NCI-H1930 (cell line): ENCODE measurements around the gene STARD7.
"Not testable (repeated sequence)": the region's sequence is repeated elsewhere in the genome, so short reads cannot be mapped to it uniquely, and the experiment has no call there.

Experiments used
- DNase-seq, 2 experiments: peaks; one replicate each; lab custom pipeline; 2025; lab: John Stamatoyannopoulos, UW

STARD7 gene

DNA sequence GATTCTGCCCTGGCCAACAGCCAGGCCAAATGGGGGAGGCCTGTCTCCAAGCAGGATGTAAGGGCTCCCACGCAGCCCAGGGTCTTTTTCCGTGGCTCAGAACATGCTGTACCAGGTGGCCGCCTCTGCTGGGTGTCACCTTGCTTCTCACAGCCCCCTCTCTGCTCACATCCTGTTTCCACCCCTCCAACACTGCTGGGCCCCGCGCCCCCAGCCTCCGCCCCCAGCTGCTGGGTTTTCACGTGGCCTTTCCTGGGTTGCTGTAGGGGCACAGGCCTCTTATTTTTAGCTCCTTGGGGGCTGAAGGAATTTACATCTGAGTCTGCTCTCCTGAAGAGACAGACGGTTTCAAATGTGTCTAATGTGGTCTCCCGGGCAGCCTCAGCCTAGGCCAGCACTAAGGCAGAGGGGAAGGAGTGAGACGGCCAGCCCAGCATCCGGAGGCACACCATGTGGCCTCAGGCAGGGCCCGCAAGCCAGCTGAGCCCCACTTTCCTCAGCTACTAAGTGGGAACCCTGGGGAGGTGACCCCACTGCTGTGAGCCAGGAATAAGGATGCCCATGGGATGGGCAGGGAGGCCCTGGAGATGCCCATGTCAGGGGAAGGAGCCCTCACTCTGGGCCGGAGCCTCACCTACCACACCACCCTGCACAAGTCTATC lies 44.7 kb downstream of the STARD7 start:
- DNase-seq: no peak

DNA sequence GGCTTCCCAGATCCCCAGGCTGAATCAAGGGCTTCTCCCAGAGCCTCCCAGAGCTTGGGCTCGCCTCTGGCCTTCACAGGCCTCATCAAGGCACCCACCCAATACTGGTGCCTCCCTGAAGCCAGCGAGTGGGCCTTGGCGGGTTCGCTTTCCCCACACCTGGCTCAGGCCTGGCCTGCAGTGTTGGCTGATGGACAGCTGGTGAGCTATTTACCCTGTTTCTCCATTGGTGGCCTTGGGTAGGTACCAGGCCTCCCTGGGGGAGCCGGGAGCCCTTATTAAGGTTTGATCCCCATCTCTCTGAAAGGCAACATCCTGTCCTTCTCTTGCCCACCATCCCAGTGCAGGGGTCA lies 45.2 kb downstream of the STARD7 start:
- DNase-seq: no peak

DNA sequence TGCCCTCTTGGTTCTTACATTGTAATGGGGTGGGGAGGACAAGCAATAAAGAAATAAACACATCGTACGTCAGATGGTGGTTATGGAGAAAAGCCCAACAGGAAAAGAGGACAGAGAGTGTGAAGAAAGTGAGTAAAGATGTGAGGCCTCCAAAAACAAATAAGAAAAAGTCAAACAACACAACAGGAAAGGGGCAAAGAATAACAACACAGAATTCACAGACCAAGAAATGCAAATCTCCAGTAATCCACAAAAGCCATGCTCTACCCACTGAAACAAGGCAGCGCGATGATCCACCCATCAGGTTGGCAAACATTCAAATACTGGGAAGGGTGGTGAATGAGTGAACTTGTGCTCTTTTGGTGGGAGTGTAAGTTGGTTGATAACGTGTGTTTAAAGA lies 46.7 kb downstream of the STARD7 start:
- DNase-seq: no peak

DNA sequence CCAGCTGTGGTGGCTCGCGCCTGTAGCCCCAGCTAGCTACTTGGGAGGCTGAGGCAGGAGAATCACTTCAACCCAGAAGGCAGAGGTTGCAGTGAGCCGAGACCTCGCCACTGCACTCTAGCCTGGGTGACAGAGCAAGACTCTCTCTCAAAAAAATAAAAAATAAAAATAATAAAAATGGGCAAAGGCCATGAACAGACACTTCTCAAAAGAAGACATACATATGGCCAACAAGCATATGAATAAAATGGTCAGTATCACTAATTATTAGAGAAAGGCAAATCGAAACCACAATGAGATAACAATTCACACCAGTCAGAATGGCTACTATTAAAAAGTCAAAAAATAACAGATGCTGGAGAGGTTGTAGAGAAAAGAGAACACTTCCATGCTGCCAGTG lies 48.3 kb downstream of the STARD7 start:
- DNase-seq: not testable (repeated sequence)

DNA sequence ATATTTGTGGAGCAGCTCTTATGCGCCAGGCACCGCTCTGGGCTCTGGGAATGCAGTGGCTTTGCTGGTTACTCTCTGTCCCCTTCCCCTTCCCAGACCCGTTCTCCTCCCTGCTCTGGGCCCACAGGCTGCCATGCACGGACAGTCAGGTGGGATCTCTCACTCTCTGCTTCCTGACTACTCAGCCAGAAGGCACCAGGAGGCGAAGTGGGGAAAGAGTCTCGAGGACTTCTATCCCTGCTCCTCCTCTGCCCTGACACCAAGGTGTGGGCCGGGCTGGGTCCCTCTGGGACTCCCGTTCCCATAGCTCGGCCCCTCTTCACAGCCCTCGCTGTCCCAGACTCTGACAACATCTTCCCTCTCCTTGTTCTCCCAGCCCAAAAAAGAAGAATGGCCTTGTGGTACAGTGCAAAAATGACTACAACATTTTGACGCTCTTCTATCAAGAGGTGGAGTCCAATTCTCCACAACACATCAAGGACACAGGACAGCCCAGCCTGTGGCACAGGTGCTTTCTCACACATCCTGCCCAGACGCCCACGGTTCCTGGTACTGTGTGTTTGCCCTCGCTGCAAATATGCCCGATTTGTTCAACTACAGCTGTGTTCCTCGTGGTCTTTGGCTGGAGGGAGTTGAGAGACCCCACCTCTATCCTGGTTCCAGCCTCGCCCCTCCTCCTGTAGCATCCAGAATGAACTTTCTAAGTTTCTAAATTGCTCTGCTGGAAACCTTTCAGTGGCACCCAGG lies 49.4 kb downstream of the STARD7 start:
- DNase-seq: no peak

DNA sequence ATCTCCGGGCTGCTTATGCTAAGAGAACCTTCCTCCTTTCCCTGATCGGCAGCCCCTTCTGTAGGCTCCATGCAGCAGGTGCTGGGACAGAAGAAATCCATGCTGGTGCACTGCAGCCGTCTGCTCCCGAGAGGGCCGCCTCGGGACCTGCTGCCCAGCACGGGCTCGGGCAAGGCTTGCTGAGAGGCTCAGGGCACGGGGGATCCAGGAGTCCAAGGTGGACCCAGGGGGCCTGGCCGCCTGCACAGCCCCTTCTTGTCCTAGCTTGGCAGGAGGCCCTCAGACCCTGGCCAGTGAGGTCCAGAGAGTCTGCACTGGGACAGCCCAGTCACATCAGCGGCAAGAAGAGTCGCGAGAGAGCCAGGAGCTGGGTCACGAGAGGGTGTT lies 50.1 kb downstream of the STARD7 start:
- no peak for DNase-seq

DNA sequence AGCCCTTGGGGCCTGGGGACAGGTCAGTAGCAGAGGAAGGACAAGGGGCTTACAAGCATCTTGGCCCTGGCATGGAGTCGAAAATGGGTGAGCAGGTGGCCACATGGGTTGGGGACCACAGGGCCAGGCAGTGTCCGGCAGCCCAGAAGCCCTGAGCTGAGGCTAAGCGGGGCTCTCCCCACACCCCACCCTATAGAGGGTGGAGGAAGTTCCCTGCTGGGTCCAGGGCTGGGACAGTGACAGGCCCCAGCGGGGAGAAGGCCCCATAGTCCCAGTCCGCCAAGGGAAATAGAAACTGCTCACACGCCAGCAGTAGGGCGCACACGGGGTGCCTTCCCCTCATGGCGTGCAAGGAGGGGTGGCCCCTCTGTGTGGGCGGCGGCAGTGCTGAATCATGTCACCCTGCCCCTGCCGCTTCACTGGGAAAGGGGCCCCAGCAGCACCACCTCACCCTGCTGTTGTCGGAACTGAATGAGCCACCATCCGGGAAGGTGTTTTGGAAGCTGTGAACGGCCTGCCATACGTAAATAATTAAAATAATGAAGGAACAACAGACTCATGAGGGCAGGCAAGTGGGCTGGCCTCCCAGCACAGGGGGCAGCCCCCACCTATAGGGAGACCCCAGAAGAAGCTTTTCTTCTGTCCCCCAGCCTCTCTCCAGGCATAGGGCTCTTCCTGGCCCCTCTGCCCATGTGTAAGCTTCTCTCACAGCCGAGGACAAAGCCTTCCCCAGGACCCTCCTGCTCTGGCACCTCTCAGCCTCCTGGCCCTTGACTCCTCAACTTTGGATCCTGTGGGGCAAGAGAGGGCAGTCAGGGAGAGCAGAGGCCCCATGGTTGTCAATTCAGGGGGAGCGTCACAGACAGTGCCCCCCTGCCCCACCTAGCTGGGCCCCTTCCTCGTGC lies 50.7 kb downstream of the STARD7 start:
- DNase-seq: no peak

DNA sequence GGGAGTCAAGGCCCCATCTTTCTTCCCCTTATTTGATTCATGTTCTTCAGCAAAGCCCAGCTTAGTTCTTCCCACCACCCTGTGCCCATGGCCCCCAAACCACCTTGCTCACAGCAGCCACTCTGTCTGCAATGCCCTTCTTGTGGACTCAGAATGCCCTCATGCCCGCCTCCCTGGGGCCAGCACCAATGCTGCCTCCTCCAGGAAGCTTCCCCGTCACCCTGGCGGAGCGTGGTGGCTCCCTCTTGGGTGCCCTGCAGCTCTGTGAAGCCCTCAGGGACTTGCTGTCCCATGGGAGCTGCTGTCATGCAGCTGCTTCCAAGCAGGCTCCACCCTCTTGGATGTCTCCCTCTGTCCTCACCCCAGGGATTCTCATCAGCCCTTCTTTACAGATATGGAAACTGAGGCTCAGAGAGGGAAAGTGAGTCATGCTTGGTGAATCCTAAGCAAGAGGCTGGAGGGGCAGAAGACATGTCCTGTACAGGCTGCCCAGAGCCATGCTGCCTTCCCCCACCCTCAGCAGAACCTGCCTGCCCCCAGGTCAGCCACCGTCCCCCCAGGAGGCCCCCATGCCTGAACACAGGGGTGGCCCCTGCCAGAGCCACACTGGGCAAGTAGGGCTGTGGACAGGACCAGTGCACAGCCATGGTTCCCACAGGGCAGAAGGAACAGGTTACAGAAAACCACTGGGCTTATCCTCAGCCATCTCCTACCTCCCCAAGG lies 51.5 kb downstream of the STARD7 start:
- DNase-seq: no peak

DNA sequence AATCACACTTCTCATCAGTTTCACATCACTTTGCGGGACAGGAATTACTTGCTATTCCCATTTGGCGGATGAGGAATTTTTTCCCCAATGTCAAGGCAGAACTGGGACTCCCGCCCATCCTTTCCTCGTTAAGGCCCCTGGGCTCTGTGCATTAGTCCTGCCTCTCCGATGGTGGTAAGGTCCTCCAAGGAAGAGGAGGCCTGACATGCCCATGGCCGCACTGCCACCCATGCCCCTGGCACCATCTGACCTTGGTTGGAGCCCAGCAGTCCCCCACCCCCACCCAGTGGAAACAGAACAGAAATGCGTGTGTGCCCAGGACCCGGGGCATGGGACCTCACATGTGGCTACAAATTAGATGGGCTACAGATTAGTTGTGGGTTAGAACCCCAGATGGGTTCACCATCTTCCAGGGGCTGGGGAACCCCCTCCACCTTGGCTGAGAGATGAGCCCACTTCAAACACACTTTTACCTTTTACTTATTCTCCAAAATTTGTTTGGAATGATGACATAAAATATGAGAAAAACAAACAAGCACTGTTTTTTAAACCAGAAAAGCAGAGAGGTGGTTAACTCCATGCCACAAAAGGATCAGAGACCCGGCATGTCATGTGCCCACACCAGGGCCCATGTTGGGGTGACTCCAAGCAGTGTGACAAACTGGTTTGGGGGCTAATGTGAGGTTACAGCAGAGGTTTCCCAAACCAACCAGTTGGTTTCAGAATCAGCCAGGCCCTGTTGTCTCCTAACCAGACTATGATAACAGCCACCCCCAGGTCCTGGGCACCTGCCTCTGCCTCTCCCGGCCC lies 52.4 kb downstream of the STARD7 start:
- no peak for DNase-seq

DNA sequence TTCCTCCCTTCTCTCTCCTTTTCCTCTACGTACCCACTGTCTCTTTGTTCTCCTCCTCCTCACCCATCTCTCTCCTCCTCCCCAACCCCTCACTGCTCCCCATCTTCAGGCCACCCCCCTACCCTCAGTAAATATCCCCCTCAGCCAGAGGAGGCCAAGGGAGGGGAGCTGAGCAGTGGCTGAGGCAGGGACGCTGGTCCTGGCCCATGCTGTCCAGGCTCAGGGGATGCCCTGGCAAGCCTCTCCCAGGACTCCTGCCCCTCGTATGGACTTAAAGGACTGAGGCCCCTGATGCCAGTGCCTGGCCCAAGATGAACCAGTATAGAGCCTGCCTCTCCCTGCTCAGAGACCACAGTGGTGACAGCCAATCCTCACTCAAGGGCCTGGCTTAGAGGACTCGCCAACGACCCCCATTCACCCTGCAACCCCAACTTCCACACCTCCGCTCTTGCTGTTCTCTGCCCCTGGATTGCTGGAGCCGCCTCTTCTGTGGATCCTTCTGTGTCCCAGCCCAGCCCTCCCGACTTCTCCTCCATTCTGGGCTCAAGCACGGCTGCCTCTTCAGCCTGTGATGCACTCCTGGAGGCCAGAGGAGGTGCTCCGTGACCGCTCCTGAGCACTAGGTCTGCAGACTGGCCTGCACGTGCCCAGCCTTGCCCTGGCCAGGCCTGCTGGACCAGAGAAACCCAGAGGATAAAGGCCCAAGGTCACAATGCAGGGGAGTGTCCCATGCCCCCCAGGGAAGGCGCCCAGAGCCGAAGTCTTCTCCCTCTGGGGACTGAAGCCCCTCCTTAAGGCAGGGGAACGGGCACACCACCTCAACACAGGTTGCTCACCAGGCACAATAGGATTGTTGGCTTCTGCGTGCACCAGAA lies 53.9 kb downstream of the STARD7 start:
- no peak for DNase-seq

DNA sequence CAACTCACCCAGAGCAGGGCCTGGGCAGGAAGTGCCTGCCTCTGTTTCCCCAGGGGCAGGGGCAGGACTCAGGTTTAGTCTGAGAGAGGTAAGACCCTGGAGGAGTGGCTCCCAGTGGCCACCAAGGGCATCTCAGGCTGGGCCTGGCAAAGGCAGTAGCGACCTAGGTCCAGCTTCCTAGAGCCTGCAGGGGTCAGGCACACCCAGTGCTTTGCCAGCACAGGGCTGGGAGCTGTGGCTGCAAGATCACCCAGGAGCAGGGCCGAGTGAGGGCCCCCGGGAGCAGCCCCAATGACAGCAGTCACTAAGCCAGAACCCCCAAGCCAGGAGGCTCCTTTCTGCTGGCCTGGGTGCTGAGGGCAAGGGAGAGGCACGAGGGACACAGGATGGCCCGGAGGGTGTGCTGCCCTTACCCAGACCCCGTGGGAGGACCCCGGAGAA lies 54.6 kb downstream of the STARD7 start:
- DNase-seq: no peak

DNA sequence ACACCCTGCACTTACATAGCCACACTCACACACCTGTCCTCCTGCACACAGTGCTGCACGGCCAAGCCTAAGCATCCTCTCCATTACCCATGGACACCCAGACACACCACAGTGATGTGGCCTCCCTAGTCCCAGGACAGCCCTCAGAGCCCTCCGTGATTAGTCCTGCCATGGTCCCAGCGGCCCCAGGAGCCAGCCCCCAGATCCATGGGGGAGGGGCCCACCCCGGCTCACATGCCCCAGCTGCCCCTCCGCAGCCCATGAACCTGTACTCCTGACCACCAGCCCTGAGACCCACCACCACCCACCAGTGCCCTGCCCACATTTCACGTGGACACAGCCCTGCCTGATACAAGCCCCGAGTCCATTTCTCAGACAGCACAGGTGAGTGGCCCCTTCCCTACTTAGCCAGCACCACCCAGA lies 55.3 kb downstream of the STARD7 start:
- no peak for DNase-seq

DNA sequence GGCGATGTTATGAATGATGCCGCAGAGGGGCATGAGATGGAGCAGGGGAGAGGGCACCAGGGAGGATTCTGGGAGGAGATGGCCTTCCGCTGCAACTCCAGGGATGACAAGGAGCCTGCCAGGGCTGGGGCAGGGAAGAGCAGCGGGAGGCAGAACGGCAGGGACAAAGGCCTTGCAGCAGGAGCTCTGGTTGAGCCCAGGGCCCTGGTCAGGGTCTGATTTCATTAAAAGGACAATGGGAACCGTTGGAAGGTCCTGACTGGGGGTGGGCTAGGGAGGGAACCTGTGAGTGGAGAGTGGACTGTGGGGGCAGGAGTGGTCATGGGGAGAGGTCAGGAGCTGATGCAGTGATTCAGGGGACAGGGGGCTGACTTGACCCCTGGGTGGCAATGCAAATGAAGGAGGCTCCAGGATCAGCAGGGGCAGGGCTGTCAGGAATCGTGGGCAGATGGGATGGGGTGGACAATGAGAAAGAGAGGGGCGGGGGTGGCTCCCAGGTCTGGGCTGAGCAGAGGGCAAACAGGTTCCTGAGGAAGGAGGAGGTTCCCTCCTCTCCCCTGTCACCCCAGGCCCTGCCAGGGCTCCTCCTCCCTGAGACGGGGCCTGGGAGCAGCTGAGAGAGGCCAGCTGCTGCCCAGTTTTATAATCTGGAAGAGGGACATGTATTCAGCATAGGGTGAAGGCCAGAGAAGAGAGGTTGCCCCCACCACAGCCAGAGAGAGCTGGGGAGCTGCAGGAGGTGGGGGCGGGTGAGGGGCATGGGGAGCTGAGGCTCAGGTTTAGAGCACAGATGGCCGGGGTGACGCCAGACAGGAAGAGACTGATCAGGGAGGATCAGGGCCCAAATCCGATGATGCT lies 56.1 kb downstream of the STARD7 start:
- no peak for DNase-seq

DNA sequence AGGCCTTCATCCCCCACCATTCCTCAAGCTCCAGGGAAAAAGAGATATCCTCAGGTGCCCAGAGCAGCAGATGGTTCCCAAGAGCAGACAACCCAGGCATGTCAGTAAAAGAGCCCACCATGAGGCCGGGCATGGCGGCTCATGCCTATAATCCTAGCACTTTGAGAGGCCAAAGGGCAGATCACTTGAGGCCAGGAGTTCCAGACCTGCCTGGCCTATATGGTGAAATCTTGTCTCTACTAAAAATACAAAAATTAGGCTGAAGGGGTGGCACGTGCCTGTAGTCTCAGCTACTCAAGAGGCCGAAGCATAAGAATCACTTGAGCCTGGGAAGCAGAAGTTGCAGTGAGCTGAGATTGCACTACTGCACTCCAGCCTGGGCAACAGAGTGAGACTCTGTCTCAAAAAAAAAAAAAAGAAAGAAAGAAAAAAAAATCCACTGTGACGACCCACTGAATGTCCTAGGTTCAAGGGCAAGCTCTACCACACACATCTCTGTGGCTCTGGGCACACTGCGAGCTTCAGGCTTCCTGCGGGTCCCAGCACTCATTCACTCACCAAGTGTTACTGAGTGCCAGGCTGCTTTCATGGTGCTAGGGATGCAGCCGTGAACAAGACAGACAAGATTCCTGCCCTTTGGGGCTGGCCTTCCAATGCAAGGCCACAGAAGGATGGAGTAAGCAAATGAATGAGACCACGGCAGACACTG lies 56.9 kb downstream of the STARD7 start:
- DNase-seq: no peak

DNA sequence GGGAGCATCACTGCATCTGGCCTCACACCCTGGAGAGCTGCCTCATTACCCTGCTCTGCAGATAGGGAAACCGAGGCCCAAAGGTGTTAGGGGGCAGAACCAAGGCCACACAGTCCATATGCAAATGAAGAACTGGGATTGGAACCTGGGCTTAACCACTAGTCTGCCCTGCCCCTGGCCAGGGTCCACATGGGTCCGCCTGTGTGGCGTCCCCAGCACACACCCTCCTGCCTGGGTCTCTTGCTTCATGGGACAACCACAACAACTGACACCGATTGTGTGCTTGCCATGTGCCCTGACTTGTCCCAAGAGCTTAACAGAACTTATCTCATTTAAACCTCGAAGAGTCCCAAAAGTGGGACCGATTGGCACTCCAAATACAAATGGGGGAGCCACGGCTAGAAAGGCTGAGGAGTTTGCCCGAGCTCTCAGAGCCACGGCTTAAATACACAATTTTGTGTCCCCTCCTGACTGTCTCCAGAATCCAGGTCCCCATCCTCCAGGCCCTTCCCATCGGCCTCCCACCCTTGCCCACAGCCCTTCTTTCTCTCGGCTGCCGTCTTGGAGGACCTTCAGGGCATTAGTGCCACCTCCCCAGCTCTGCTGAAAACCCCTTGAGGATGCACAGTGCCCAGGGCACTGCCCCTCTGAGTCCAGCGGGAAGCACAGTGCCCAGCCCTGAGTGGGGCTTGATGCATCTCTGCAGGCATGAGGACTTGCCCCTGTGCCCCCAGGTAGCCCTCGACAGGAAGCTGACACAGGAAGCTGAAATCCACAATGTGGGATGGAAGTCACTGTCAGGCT lies 57.6 kb downstream of the STARD7 start:
- no peak for DNase-seq

DNA sequence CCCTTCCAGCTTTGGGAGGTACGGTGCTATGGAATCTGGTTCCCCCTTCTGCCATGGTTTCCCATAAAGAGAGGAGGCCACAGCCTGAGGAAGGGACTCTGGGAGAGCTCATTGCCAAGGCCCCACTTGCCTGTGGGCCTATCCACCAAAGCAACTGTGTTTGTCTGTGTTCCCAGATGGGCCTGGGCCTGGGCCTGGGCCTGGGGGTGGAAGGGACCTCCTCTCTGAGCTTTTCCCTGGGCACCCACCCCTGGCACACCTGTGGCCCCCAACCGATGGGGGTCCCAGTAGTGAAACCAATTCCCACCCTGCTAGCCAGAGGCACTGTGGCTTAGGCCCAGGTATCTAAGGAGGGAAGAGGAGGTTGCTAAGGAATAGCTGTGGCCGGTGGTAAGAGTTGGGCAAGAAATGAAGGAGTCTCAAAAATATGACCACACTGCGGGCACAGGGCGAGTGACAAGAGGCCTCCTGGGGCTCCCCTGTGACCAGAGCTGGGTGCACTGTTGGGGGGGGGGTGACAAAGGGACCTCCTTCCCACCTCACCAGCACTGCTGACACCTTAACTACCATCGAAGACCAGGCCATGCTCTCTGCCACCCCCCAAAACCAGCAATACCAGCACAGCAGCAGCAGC lies 58.5 kb downstream of the STARD7 start:
- no peak for DNase-seq
